ENCODE results near the gene SCN10A. TPM values are rescaled to one million over a fixed set of nuclear protein-coding genes. Genes with fewer than 3 reads are reported as not detected.

The SCN10A gene
- total RNA-seq, 1 donor from 2014 or later = not detected

GRCh38 chr3:38689346-38689745 is 126.7 kb downstream of the SCN10A start:
- Mint-ChIP-seq H3K27ac (ENCODE audit: unreplicated experiment) (no peak overlapping the region), H3K4me3 (ENCODE audit: unreplicated experiment) (no peak overlapping the region), H3K4me1 (ENCODE audit: unreplicated experiment) (peaks cover 4% of the 10 kb centered on the region), H3K36me3 (ENCODE audit: low read depth, unreplicated experiment) (no peaks in the 10 kb centered on the region), H3K9me3 (ENCODE audit: unreplicated experiment) (no peaks in the 10 kb centered on the region), H3K27me3 (ENCODE audit: unreplicated experiment) (peaks cover 2% of the 10 kb centered on the region)
- DNase-seq (ENCODE audit: low spot score) = no peak
- TF ChIP-seq CTCF (IDR thresholded peaks at IDR 0.05; ENCODE audit: unreplicated experiment) = no peak

- no peaks in the 10 kb centered on the region for H3K9me3 Mint-ChIP-seq (ENCODE audit: unreplicated experiment)
- no peak overlapping the region for H3K27ac Mint-ChIP-seq (ENCODE audit: unreplicated experiment)
- TF ChIP-seq CTCF (IDR thresholded peaks at IDR 0.05; ENCODE audit: unreplicated experiment) = no peak
- peaks cover 4% of the 10 kb centered on the region for H3K27me3 Mint-ChIP-seq (ENCODE audit: unreplicated experiment)
- no peaks in the 10 kb centered on the region for H3K36me3 Mint-ChIP-seq (ENCODE audit: low read depth, unreplicated experiment)
- DNase-seq (ENCODE audit: low spot score) = no peak
- peaks cover 5% of the 10 kb centered on the region for H3K4me1 Mint-ChIP-seq (ENCODE audit: unreplicated experiment)
- H3K4me3 Mint-ChIP-seq (ENCODE audit: unreplicated experiment) = no peak overlapping the region
These were observed 128.7 kb downstream of the SCN10A start for GRCh38 chr3:38687321-38687720.

GRCh38 chr3:38684546-38684945 is 131.5 kb downstream of the SCN10A start:
- no peak overlapping the region for H3K4me3 Mint-ChIP-seq (ENCODE audit: unreplicated experiment)
- no peak for DNase-seq (ENCODE audit: low spot score)
- peaks cover 7% of the 10 kb centered on the region for H3K27me3 Mint-ChIP-seq (ENCODE audit: unreplicated experiment)
- H3K27ac Mint-ChIP-seq (ENCODE audit: unreplicated experiment) = no peak overlapping the region
- no peaks in the 10 kb centered on the region for H3K9me3 Mint-ChIP-seq (ENCODE audit: unreplicated experiment)
- H3K36me3 Mint-ChIP-seq (ENCODE audit: low read depth, unreplicated experiment) = no peaks in the 10 kb centered on the region
- no peak for TF ChIP-seq CTCF (IDR thresholded peaks at IDR 0.05; ENCODE audit: unreplicated experiment)
- H3K4me1 Mint-ChIP-seq (ENCODE audit: unreplicated experiment) = peaks cover 5% of the 10 kb centered on the region

GRCh38 chr3:38669668-38670067 is 146.3 kb downstream of the SCN10A start:
- no peak for DNase-seq (ENCODE audit: low spot score)
- TF ChIP-seq CTCF (IDR thresholded peaks at IDR 0.05; ENCODE audit: unreplicated experiment) = no peak

GRCh38 chr3:38662544-38662943 is 153.5 kb downstream of the SCN10A start:
- Mint-ChIP-seq H3K9me3 (ENCODE audit: unreplicated experiment) (no peaks in the 10 kb centered on the region), H3K36me3 (ENCODE audit: low read depth, unreplicated experiment) (no peaks in the 10 kb centered on the region), H3K27me3 (ENCODE audit: unreplicated experiment) (peaks cover 2% of the 10 kb centered on the region), H3K4me3 (ENCODE audit: unreplicated experiment) (no peak overlapping the region), H3K27ac (ENCODE audit: unreplicated experiment) (no peak overlapping the region), H3K4me1 (ENCODE audit: unreplicated experiment) (no peaks in the 10 kb centered on the region)
- no peak for TF ChIP-seq CTCF (IDR thresholded peaks at IDR 0.05; ENCODE audit: unreplicated experiment)
- no peak for DNase-seq (ENCODE audit: low spot score)

More at GRCh38 chr3:38669668-38670067, 146.3 kb downstream of the SCN10A start:
- H3K27ac Mint-ChIP-seq (ENCODE audit: unreplicated experiment) = no peak overlapping the region
- no peak overlapping the region for H3K4me3 Mint-ChIP-seq (ENCODE audit: unreplicated experiment)
- H3K9me3 Mint-ChIP-seq (ENCODE audit: unreplicated experiment) = no peaks in the 10 kb centered on the region
- H3K27me3 Mint-ChIP-seq (ENCODE audit: unreplicated experiment) = peaks cover 1% of the 10 kb centered on the region
- no peaks in the 10 kb centered on the region for H3K36me3 Mint-ChIP-seq (ENCODE audit: low read depth, unreplicated experiment)
- peaks cover 4% of the 10 kb centered on the region for H3K4me1 Mint-ChIP-seq (ENCODE audit: unreplicated experiment)

All from endothelial cell (in vitro differentiated cells).